G401 (cell line): Measurements from ENCODE around the gene WDR64. TPM values are rescaled to one million over a fixed set of nuclear protein-coding genes. Genes with fewer than 3 reads are reported as not detected.
"Not testable (repeated sequence)": the region's sequence is repeated elsewhere in the genome, so short reads cannot be mapped to it uniquely, and the experiment has no call there.

Experiments
- DNase-seq: peaks from one replicate; pipeline ENCODE4 v3.0.0-alpha.2; 2015; ENCODE audit warnings: low spot score
- in situ Hi-C: cut with HindIII; loops from 2 replicates; pipeline ENCODE4 v1.10.0; 2016; ENCODE audit warnings: low sequenced_read_pairs, mixed read lengths
- total RNA-seq: library from RNA; depleted of rRNA; stranded (reverse); fragments of >200 nt; shearing (Covaris generic); gene quantifications from 2 replicates; pipeline ENCODE4 v1.2.3, GENCODE V29; 2014

WDR64 gene
- total RNA-seq, 1 experiment from 2014 or later = not detected

DNA sequence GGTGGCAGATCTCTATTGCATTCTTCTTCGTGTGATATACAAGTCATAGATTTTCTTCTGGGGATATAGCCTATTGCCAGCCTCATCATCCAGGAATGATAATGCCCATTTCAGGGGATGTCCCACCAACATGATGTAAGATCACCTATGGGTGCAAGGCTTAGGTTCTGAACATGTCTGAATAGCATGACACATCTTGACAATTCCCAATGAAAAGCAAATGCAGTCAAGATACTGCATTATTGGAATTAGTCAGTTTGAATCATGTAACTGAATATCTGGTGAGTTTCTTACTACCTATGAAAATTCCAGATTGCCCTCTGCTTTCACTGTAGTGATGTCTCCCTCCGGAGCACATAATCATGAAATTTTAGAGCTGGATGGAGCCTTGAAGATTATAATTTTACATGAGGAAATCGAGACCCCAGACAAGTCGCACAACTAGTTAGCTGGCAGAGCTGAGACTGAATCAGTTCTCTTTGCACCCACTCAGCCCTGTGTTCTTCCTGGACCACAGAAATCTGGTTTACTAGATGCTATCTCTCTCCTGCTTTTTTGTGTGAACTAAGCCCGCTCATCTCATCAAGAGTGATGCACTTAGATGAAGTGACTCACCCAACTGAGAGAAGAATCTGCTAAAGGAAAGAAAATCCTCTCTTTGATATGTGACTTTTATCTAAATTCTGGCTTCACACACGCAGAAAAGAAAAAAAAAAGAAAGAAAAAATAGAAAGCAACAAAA, 65.0 kb downstream of the WDR64 start:
- no peak for DNase-seq
- in situ Hi-C loops = no loop called here

DNA sequence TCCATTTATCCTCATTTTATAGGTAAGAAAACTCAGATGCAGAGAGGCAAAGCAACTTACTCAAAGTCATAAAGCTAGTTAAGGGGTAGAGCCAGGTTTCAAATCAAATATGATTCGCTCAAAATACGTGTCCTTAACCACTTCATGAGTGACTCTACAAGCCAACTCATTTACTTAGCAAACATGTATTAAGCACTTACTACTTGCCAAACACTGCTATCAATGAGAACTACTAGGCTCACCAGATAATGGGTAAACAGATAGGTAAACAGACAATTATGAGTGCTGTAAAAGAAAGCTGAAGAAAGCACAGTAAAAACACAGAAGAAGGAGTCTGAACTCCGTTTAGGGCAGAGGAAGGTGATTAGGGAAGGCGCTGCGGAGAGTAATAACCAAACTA, 65.9 kb downstream of the WDR64 start:
- in situ Hi-C loops = no loop called here
- no peak for DNase-seq

DNA sequence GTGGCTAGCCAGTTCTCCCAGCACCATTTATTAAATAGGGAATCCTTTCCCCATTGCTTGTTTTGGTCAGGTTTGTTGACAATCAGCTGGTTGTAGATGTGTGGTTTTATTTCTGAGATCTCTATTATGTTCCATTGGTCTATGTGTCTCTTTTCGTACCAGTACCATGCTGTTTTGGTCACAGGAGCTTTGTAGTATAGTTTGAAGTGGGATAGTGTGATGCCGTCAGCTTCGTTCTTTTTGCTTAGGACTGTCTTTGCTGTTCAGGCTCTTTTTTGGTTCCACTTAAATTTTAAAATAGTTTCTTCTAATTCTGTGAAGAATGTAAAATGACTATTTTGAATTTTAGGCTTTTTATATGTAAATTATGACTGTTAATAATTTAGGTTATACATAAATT, 68.9 kb downstream of the WDR64 start:
- no peak for DNase-seq
- in situ Hi-C loops = no loop called here

DNA sequence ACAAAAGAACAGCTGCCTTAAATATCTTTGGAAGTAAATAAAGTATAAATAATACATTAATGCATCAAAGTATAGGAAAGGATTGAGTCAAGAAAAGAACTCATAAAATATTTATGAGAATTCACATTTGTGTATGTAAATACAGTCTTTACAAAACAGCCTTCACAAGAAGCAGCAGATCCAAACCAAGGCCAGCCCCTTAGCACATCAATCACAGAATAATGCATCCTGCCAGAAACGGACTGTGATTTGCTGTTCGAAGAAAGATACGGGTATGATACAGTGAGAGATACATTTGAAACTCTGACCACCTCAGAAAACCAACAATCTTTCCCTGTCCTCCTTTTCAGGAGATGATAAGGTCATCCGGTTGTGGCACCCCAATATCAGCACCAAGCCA, 70.9 kb downstream of the WDR64 start:
- DNase-seq = no peak
- in situ Hi-C loops = no loop called here

DNA sequence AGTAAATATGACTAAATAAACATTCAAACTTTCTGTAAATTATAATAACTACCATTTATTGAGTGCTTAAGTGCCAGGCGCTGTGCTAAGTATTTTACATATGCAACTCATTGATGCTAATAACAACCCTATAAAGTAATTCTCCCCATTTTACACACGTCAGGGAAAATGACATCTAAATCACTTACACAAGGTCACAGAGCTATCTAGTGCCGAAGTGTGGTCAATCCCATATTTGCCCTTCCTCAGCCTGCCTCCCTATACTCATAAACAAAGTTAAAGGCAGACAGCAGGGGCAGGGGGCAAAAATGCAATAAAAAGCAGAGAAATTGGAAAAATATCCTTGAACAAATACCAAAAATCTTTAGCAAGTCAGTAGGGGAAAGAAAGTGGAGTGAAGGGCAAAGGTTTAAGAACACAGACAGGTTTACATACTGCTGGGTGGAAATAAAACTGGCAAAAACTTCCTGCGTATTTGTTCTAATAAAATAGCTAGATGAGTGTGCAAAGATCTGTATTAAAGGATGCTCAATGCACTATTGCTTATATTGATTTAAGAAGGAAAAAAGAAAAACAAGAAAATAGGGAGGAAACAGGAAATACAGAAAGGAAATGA, 72.8 kb downstream of the WDR64 start:
- in situ Hi-C loops = no loop called here
- no peak for DNase-seq

DNA sequence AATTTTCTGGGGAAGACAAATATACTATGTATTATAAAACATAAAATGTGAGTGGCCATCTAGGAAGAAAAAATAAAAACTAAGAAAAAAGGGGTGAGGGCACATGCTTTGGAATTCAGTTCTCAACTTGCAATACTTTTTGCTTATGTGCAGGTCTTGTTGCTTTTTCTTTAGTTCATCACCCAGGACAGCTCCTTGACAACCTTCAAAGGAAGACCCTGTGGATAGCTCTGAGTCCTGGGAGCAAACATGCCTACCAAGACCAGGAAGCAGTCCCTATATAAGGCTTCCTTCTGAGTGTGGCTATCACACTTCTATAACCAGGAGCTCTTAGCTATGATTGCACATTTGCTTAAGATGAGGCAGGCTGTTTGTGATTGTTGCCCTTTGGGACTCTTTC, 78.0 kb downstream of the WDR64 start:
- no peak for DNase-seq
- in situ Hi-C loops = no loop called here

DNA sequence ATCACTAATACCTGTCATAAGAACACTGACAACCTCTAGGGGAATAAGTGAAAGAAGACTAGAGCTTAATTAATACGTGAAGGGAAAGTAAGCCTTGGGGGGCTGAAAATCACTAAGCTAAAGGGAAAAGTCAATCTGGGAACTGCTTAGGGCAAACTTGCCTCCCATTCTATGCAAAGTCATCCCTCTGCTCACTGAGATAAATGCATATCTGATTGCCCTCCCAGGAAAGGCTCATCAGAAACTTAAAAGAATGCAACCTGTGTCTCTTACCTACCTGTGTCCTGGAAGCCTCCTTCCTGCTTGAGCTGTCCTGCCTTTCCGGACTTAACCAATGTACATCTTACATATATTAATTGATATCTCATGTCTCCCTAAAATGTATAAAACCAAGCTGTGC, 81.8 kb downstream of the WDR64 start:
- in situ Hi-C loops = no loop called here
- no peak for DNase-seq

DNA sequence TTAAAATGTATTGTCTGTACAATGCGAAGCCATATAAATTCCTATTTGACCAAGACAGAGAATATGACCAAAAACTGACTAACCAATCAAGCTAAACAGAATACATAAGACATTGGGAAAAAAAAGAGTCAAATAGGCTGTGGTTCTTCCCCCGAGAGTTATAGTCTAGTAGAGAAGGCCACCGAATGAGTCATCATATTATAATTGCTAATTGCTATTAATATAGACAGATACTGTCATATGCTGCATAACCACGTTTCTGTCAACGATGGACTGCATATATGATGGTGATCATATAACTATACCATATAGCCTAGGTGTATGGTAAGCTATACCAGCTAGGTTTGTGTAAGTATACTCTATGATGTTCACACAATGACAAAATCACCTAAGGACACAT, 82.5 kb downstream of the WDR64 start:
- no peak for DNase-seq
- in situ Hi-C loops = no loop called here

DNA sequence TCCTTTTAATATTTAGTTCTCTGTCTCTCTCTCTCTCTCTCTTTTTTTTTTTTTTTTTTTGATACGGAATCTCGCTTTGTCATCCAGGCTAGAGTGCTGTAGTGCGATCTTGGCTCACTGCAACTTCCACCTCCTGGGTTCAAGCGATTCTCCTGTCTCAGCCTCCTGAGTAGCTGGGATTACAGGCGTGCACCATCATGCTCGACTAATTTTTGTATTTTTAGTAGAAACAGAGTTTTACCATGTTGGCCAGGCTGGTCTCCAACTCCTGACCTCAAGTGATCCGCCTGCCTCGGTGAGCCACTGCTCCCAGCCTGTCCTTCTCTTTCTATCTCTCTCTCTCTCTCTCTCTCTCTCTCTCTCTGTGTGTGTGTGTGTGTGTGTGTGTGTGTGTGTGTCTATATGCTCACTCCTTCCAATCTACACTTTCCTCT, 83.4 kb downstream of the WDR64 start:
- DNase-seq, in situ Hi-C loops: not testable (repeated sequence)

DNA sequence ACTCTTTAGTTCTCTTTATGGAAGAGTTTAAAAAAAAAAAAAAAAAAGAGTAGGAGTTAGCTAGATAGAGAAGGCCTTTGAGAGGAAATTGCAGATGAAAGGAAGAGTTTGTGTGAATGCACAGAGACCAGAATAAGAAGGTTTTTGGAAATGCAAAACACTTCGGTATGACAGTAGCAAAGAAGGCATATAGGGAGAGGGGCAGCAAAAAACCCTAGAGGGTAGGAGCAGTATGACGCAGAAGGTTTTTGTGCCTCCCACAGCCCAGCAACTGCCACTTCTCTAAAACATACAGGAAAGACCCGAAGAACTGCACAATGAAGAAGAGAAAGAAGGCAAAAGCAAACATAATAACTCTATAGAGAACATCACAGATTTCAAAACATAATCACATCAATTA, 84.3 kb downstream of the WDR64 start:
- in situ Hi-C loops = no loop called here
- DNase-seq = no peak

DNA sequence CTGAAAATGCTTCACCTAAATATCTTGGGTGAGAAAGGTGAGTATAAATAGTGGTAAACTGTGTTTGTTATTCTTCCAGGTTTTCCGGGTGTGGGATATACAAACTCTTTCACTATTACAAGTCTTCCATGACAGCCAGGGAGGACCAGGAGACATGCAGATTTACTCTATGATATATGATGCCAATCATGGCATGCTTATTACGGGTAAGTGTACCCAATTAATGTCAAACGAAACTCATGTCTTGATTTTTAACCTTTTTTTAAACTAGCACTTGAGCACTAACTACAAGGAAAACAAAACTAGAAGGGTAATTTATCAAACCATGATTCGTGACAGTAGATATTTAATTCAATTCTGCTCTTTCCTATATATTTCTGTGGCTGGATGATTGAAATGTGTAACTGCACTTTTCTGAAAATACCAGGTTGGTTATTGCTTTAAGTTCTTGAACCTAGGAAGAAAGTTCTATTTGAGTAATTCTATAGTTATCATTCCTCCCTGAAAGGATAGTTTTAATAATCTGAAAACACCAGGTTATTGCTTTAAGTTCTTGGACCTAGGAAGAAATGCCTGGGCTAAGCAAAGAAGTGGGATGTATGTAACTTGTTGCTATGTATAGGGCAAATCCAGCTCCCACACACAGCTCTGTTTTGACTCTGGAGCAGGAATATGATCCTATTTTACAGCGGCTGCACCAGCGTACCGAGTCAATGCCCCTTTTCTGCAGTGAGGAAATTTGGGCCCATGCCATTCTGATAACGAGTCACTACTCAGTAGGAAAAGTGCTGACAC, 86.4 kb downstream of the WDR64 start:
- DNase-seq = no peak
- in situ Hi-C loops = no loop called here

DNA sequence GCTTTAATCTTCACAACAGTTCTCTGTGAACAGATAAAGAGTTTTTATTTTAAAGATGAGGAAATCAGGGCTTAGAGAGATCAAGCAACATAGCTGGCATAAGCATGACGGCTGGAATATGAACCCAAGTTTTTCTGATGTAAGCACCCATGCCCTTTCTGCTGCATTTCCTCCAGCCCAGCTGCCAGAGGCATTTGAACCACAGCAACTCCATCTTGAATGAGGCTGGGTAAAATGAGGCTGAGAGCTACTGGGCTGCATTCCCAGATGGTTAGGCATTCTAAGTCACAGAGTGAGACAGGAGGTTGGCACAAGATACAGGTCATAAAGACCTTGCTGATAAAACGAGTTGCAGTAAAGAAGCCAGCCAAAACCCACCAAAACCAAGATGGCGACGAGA, 90.0 kb downstream of the WDR64 start:
- in situ Hi-C loops = no loop called here
- no peak for DNase-seq

DNA sequence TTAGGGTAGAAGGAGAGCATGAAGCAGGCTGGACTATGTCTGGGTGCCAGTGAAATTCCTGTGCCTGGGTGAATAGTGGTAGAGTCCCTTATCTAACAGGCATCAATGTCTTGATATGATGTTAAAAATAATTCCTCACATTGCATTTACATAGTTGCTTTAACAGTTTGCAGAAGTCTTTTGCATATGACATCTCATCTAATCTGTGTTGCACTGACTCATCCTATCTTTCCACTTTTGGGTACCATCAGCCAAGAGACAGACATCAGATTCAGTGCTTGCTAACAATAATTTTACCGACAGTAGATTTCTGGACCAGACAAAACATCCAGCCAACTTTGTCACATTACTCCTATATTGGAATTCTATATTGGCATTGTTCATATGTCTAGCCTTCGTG, 92.5 kb downstream of the WDR64 start:
- no peak for DNase-seq
- in situ Hi-C loops = no loop called here

DNA sequence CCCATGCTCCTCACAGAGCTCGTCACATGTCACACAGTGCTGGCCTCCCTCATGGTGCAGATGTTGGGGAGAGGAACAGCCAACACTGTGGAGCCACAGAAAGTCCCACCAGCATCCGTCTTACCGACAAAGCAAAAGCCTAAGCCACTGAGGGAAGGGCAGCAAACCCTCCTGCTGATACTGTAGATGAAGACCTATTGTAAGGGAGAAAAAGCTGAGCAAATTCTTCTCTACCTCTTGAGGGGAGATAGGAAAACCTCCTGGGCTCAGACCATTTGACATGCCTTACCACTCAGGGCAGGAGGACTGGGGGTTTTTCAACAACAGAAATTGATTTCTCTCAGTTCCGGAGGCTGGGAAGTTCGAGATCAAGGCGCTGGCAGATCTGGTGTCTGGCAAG, 95.9 kb downstream of the WDR64 start:
- no peak for DNase-seq
- in situ Hi-C loops = no loop called here

DNA sequence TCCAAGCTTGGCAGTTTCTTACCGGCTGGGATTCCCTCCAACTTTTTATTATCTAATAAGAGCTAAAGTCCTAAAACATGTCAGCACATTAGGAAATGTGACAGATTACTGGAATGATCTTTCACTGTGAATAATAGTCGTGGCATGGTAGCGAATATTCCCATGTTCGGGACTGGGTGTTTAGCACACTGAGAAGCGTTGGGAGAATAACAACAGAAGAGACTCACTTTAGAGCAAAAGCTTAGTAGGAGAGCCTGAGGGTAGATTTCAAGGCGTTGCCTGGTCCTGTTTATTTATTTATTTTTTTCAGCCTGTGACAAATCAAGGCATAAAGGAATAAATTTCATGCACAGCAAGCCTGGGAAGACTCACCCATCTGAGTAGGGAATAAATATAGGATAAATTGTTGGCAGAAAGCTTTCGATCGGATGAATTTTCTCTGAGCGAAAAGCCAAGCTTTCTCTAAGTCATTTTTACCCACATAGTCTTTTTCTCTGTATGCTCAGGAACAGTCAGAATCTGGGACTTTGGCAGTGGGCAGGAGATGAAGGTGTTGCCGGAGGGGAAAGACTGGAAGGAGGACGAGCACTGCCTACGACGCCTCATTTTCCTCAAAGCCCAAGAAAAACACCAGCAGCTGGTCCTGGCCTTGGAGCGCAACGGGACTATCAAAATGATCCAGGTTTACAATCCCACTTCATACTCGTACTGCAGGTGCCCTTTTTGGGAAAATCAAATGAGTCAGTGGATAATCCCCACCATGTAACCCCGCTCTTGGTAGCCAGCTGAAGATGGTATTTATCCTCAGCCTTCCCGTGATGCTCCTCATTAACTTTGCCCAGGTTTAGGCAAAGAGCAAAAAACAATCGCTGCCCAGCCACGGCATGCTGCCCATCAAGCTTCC, 97.2 kb downstream of the WDR64 start:
- no peak for DNase-seq
- in situ Hi-C loops = no loop called here

DNA sequence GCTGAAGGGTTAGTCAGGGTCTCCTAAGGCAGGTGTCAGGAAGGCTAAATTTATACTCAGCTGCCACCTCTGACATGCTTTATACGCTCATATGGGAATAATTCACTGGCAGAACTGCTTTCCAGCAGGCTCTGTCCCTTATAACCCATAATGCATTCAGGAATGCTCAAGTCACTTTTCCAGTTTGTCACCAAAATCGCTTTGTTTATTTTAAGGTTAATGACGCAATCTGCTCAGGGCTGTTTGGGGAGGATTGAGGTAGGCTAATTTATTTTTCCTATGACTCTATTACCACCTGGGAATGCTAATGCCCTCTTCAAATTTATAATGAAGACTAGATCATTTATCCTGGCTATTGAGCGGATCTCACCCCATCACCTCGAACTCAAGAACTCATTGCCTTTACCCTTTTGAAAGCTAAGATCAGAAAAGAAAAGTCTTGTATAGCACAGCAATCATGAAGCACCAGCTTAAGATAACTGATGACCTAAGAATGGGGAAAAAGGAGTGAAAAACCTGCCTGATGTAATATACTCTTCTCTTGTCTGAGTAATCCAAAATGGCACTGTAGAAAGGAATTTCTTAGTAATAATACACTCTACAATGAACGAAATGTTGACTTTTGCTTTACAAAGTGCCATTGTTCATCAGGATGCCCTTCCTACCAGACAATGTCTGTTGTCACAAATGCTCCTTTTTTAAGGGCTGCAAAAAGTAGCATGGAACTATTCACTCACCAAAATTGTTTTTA, 98.0 kb downstream of the WDR64 start:
- no peak for DNase-seq
- in situ Hi-C loops = no loop called here

DNA sequence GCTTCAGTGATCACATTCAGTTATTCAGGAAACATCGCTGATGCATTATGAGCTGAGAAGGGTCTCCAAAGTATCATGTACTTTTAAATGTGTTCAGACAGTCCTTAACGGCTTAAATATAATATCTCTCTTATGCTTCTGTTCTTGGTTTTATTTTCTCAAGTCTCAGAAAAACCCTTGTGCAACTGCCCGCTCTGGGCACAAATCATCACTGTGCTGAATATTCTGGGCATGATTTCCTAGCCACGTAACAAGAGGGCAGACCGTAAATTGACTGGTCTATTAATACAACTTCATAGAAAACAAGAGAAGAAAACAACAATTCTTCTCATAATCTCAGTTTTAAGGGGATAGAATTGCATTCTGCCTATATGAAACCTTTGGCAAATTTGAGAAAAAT, 99.4 kb downstream of the WDR64 start:
- in situ Hi-C loops = no loop called here
- DNase-seq = no peak

DNA sequence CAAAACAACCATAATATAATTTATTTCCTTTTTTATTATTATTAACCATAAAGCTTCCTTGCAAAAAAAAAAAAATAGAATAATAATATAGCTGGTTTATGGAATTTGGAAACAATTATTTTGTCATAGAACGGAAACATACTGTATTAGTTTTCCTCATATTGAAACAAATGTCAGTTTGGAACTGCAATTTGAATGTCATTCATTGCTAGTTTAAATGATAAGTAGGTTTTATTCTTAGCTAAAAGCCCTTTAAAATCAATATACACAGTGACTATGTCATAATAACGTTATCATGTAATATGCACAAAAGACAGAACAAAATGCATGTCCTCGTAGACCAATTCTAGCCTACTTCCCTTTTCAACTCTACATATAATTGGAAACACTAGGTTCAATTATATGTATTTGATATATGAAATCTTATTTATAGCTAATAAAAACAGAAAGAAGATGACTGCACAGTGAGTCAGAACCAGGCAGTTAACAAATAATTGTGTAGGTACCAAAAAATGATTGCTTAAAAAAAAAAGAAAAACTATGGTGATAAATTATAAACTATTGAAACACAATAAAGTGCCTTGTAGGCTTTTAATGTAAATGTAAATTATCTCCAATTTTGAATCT, 110.7 kb downstream of the WDR64 start:
- no peak for DNase-seq
- in situ Hi-C loops = no loop called here
